Pancreas (tissue), 10 donors: ENCODE data around the gene PARVA. TPM values are rescaled to one million over a fixed set of nuclear protein-coding genes. Genes with fewer than 3 reads are reported as not detected.

Experiments
- ATAC-seq, 4 donors: fragments of 200-7000 bp; cut with Tn5 transposase; one replicate each; pipeline versions ENCODE4 v1.8.0 to v1.9.1; 2020; ENCODE audit warnings: mild to moderate bottlenecking in 4 of 4, moderate library complexity in 4 of 4
- DNase-seq, 6 donors: peaks; one replicate each; pipeline ENCODE4 v3.0.0-alpha.2; 2020
- FAIRE-seq: peaks from 2 replicates; lab custom pipeline; 2012; peaks lifted over from hg19 to GRCh38; lab: Jason Lieb, UNC
- H3K27ac ChIP-seq, 4 donors: fragments of 200-600 bp; sonication (generic); 1 replicate in 3 of 4; 2 replicates in 1 of 4; pipeline versions ENCODE4 v1.5.0 to v1.8.0; 2020
- H3K27me3 ChIP-seq, 4 donors: fragments of 200-600 bp; one replicate each; pipeline ENCODE4 v1.8.0; 2021
- H3K36me3 ChIP-seq, 3 donors: fragments of 200-600 bp; sonication (generic) in 1 of 3; one replicate each; pipeline versions ENCODE4 v1.5.0 to v1.8.0; 2020 to 2021
- H3K4me1 ChIP-seq, 3 donors: fragments of 200-600 bp; one replicate each; pipeline ENCODE4 v1.8.0; 2021
- H3K4me3 ChIP-seq, 4 donors: fragments of 200-600 bp; sonication (generic) in 2 of 4; one replicate each; pipeline versions ENCODE4 v1.5.0 to v1.8.0; 2020 to 2021
- H3K9me3 ChIP-seq, 4 donors: fragments of 200-600 bp; one replicate each; pipeline ENCODE4 v1.8.0; 2021
- CTCF ChIP-seq, 4 donors: fragments of 200-600 bp; sonication (generic) in 3 of 4; IDR thresholded peaks; one replicate each; pipeline versions ENCODE4 v1.5.0 to v1.8.0; 2021; ENCODE audit warnings: antibody characterized with exemption in 4 of 4
- WGBS, 2 donors: extraction: QIAGEN DNeasy Blood & Tissue Kit; methylation state at CpG; one replicate each; pipeline ENCODE4 v1.1.7; 2013; 5-methylcytosine and 5-hydroxymethylcytosine counted together
- intact Hi-C, 3 donors: fragments of 100-400 bp; cut with DNase I; formaldehyde crosslinking; loops; one replicate each; pipeline versions ENCODE4 v1.11.1 to v1.14.2; 2022
- polyA plus RNA-seq, 2 donors: library from polyadenylated mRNA; stranded (reverse); fragments of 200-250 nt; gene quantifications; one replicate each; pipeline ENCODE4 v1.2.3, GENCODE V29; 2013
- total RNA-seq, 6 donors: library from RNA; stranded (reverse); fragmentation: NEBNext Ultra II Directional in 4 of 6; extraction: Animal tissue kit (Norgen Biotek cat#: 25700) in 4 of 6; gene quantifications; one replicate each; pipeline versions ENCODE4 v1.2.1 to v1.2.4, GENCODE V29; 2021 to 2023
- donor health status: healthy with polysubstance abuse.
- donor health status: DM: no; HTN: no; CAD: no; lungs with moderate emphysema.
- donor health status: DM: no; HTN: no; CAD: no.
- donor health status: control.
- donor health status: control.
- donor health status: Bipolar disorder and iron deficiency.
- donor health status: DM: yes; HTN: yes; CAD: no.
- donor health status: DM: no; HTN: no; CAD: no.
- donor health status: DM: no; HTN: no; CAD: no.
- donor health status: DM: yes; HTN: yes; CAD: no.

PARVA gene
- total and polyA plus RNA-seq, 8 donors = 12.4 to 61.9 (median 43.1) TPM

- H3K27me3 ChIP-seq = no peaks in the 10 kb centered on the region
- no peaks in the 10 kb centered on the region for H3K9me3 ChIP-seq
- ATAC-seq (no peak), FAIRE-seq (no peak), DNase-seq (no peak)
- H3K4me1 ChIP-seq = no peaks in the 10 kb centered on the region
- no peaks in the 10 kb centered on the region for H3K36me3 ChIP-seq
- TF ChIP-seq CTCF (IDR thresholded peaks at IDR 0.05) = no peak
- intact Hi-C loops = no loop called here
- H3K4me3 ChIP-seq = no peak overlapping the region
- no peak overlapping the region for H3K27ac ChIP-seq
- 95 to 100% methylated on average over 1 of the region's 1 CpG for WGBS, 2 donors
Observed at GRCh38 chr11:12569499-12570425, 192.4 kb downstream of the PARVA start.

- intact Hi-C loops = no loop called here
- DNase-seq = no peak
- no peaks in the 10 kb centered on the region for H3K9me3 ChIP-seq
- 77 to 81% methylated on average over 1 of the region's 1 CpG for whole genome bisulfite sequencing, 2 donors
- ATAC-seq = no peak
- H3K27me3 ChIP-seq = no peaks in the 10 kb centered on the region
- H3K27ac ChIP-seq = no peak overlapping the region
- H3K4me1 ChIP-seq = no peaks in the 10 kb centered on the region
- H3K4me3 ChIP-seq = no peak overlapping the region
- no peak for TF ChIP-seq CTCF (IDR thresholded peaks at IDR 0.05)
- no peaks in the 10 kb centered on the region for H3K36me3 ChIP-seq
- FAIRE-seq = no peak
Observed at GRCh38 chr11:12573707-12574485, 196.5 kb downstream of the PARVA start.

- no peaks in the 10 kb centered on the region for H3K9me3 ChIP-seq
- intact Hi-C loops = no loop called here
- FAIRE-seq (no peak), ATAC-seq (no peak), DNase-seq (no peak)
- H3K36me3 ChIP-seq = no peaks in the 10 kb centered on the region
- no peaks in the 10 kb centered on the region for H3K4me1 ChIP-seq
- 86 to 88% methylated on average over 6 of the region's 6 CpGs for WGBS, 2 donors
- no peak overlapping the region for H3K4me3 ChIP-seq
- no peak for TF ChIP-seq CTCF (IDR thresholded peaks at IDR 0.05)
- H3K27me3 ChIP-seq = no peaks in the 10 kb centered on the region
- H3K27ac ChIP-seq = no peak overlapping the region
Observed at GRCh38 chr11:12577725-12578644, 200.6 kb downstream of the PARVA start.

- no peak overlapping the region for H3K27ac ChIP-seq
- H3K36me3 ChIP-seq = no peaks in the 10 kb centered on the region
- intact Hi-C loops = no loop called here
- no peaks in the 10 kb centered on the region for H3K9me3 ChIP-seq
- H3K4me3 ChIP-seq = no peak overlapping the region
- TF ChIP-seq CTCF (IDR thresholded peaks at IDR 0.05) = no peak
- no peaks in the 10 kb centered on the region for H3K27me3 ChIP-seq
- H3K4me1 ChIP-seq = peaks cover 0 to 6% (median 0%) of the 10 kb centered on the region in 3 donors
- ATAC-seq (no peak), DNase-seq (no peak), FAIRE-seq (no peak)
- WGBS, 2 donors = 86 to 94% methylated on average over 3 of the region's 3 CpGs
Observed at GRCh38 chr11:12581416-12581815, 204.0 kb downstream of the PARVA start.
